Neural cell (in vitro differentiated cells): ENCODE results near the gene ANXA5.

ENCODE experiments used
- CTCF ChIP-seq: fragments of 450-650 bp; IDR thresholded peaks from 2 replicates; pipeline ENCODE4 v1.5.1; 2014; ENCODE audit warnings: antibody characterized with exemption, mild to moderate bottlenecking, moderate library complexity; ENCODE audit not compliant: poor library complexity, severe bottlenecking
- EP300 ChIP-seq: fragments of 450-650 bp; conservative IDR thresholded peaks from 2 replicates; pipeline ENCODE4 v1.6.1; 2014; ENCODE audit warnings: antibody characterized with exemption, mild to moderate bottlenecking, moderate library complexity; ENCODE audit not compliant: poor library complexity, severe bottlenecking
- EZH2 ChIP-seq: fragments of 200-600, 300-800 bp; shearing (Covaris generic), sonication (generic); IDR thresholded peaks from 2 replicates; pipeline ENCODE4 v1.6.1; 2014; ENCODE audit warnings: antibody characterized with exemption, low read length, borderline replicate concordance, mild to moderate bottlenecking; ENCODE audit not compliant: insufficient read depth, poor library complexity, severe bottlenecking
- MXI1 ChIP-seq: fragments of 450-650 bp; conservative IDR thresholded peaks from 2 replicates; pipeline ENCODE4 v1.6.1; 2014; ENCODE audit warnings: antibody characterized with exemption, mild to moderate bottlenecking; ENCODE audit not compliant: poor library complexity, severe bottlenecking
- POLR2AphosphoS5 ChIP-seq: IDR thresholded peaks from 2 replicates; pipeline ENCODE4 v1.6.1; 2012
- REST ChIP-seq: IDR thresholded peaks from 2 replicates; pipeline ENCODE4 v1.6.1; 2012; ENCODE audit warnings: borderline replicate concordance
- SMC3 ChIP-seq: fragments of 450-650 bp; conservative IDR thresholded peaks from 2 replicates; pipeline ENCODE4 v1.6.1; 2014; ENCODE audit warnings: antibody characterized with exemption, mild to moderate bottlenecking, moderate library complexity; ENCODE audit not compliant: poor library complexity

GRCh38 chr4:121696581-121697461 lies at the start of gene ANXA5:
- TF ChIP-seq EP300 (no peak), REST (no peak), POLR2AphosphoS5 (no peak), CTCF (no peak), MXI1 (no peak), EZH2 (no peak), SMC3 (no peak)
